ENCODE measurements around the gene EIF3A.

The EIF3A gene

GRCh38 chr10:119090026-119090795 lies 9.6 kb upstream of the EIF3A start:
- TF ChIP-seq TARDBP (IDR thresholded peaks at IDR 0.05), result no peak
- no peak for TF ChIP-seq SP1 (IDR thresholded peaks at IDR 0.05)
- TF ChIP-seq SUZ12 (IDR thresholded peaks at IDR 0.05), result no peak
- CTCF ChIA-PET, result no interaction called here
- POLR2A ChIA-PET, result interaction anchor here (0.9 to 1.9 kb wide), 3 partner anchors 10 to 14 kb away, joined by 3 to 5 read pairs (median 5); partner anchors contain the start of genes DENND10 and EIF3A
- no peak for DNase-seq (ENCODE audit: extremely low spot score)

- TF ChIP-seq SUZ12 (IDR thresholded peaks at IDR 0.05) (no peak), FOXA1 (IDR thresholded peaks at IDR 0.05) (no peak), BHLHE40 (IDR thresholded peaks at IDR 0.05; ENCODE audit: borderline replicate concordance) (no peak), ARNT (IDR thresholded peaks at IDR 0.05) (no peak), CTBP1 (IDR thresholded peaks at IDR 0.05; ENCODE audit: borderline replicate concordance) (no peak), LEF1 (IDR thresholded peaks at IDR 0.05; ENCODE audit: borderline replicate concordance) (no peak), HDGF (IDR thresholded peaks at IDR 0.05; ENCODE audit: borderline replicate concordance) (no peak), FOXM1 (IDR thresholded peaks at IDR 0.05; ENCODE audit: borderline replicate concordance) (no peak), SP1 (IDR thresholded peaks at IDR 0.05) (no peak), PKNOX1 (IDR thresholded peaks at IDR 0.05) (no peak), L3MBTL2 (conservative IDR thresholded peaks at IDR 0.05) (no peak), ELF4 (IDR thresholded peaks at IDR 0.05) (no peak), ZNF384 (IDR thresholded peaks at IDR 0.05) (no peak), FOXK2 (IDR thresholded peaks at IDR 0.05) (no peak), TARDBP (IDR thresholded peaks at IDR 0.05) (no peak)
- CTCF ChIA-PET, result no interaction called here
These were observed 6.8 kb upstream of the EIF3A start for GRCh38 chr10:119087271-119087882.

GRCh38 chr10:119084896-119085295 lies 4.3 kb upstream of the EIF3A start:
- CTCF ChIA-PET, result interaction anchor here (1.2 kb wide), 1 partner anchor 115 kb away, joined by 3 read pairs; no protein-coding TSS in a partner anchor
- DNase-seq (ENCODE audit: extremely low spot score), result no peak
- POLR2A ChIA-PET, result interaction anchor here (1.1 kb wide), 1 partner anchor 19 kb away, joined by 3 read pairs; the partner anchor contains the start of gene DENND10
- no peak for TF ChIP-seq ZNF384 (IDR thresholded peaks at IDR 0.05)
- TF ChIP-seq FOXA1 (IDR thresholded peaks at IDR 0.05), result no peak
- TF ChIP-seq SUZ12 (IDR thresholded peaks at IDR 0.05), result no peak
- no peak for TF ChIP-seq SP1 (IDR thresholded peaks at IDR 0.05)
- TF ChIP-seq TARDBP (IDR thresholded peaks at IDR 0.05), result no peak
- no peak for TF ChIP-seq LEF1 (IDR thresholded peaks at IDR 0.05; ENCODE audit: borderline replicate concordance)
- no peak for TF ChIP-seq ARNT (IDR thresholded peaks at IDR 0.05)

More at GRCh38 chr10:119087271-119087882, 6.8 kb upstream of the EIF3A start:
- no peak for DNase-seq (ENCODE audit: extremely low spot score)
- POLR2A ChIA-PET, result no interaction called here

- POLR2A ChIA-PET, result interaction anchor here (0.6 to 1.6 kb wide), 6 partner anchors 10 to 88 kb away, joined by 3 to 9 read pairs (median 4); partner anchors contain the start of gene DENND10
- CTCF ChIA-PET, result no interaction called here
- TF ChIP-seq ELF4 (IDR thresholded peaks at IDR 0.05) (no peak), FOXM1 (IDR thresholded peaks at IDR 0.05; ENCODE audit: borderline replicate concordance) (no peak), LEF1 (IDR thresholded peaks at IDR 0.05; ENCODE audit: borderline replicate concordance) (no peak), CTBP1 (IDR thresholded peaks at IDR 0.05; ENCODE audit: borderline replicate concordance) (no peak), SUZ12 (IDR thresholded peaks at IDR 0.05) (no peak), ZNF384 (IDR thresholded peaks at IDR 0.05) (no peak), ARNT (IDR thresholded peaks at IDR 0.05) (no peak), L3MBTL2 (conservative IDR thresholded peaks at IDR 0.05) (no peak), SP1 (IDR thresholded peaks at IDR 0.05) (no peak), FOXK2 (IDR thresholded peaks at IDR 0.05) (no peak), TARDBP (IDR thresholded peaks at IDR 0.05) (no peak), NFRKB (IDR thresholded peaks at IDR 0.05) (no peak)
- DNase-seq (ENCODE audit: extremely low spot score), result peak; percentile 71
These were observed 757 bp downstream of the EIF3A start for GRCh38 chr10:119079599-119080520.

GRCh38 chr10:119078422-119079179 lies 2.0 kb downstream of the EIF3A start:
- CTCF ChIA-PET, result no interaction called here
- TF ChIP-seq PKNOX1 (IDR thresholded peaks at IDR 0.05) (no peak), SP1 (IDR thresholded peaks at IDR 0.05) (no peak), SUZ12 (IDR thresholded peaks at IDR 0.05) (no peak)
- POLR2A ChIA-PET, result no interaction called here
- DNase-seq (ENCODE audit: extremely low spot score), result no peak

- TF ChIP-seq SUZ12 (IDR thresholded peaks at IDR 0.05) (no peak), TARDBP (IDR thresholded peaks at IDR 0.05) (no peak), SP1 (IDR thresholded peaks at IDR 0.05) (no peak), PKNOX1 (IDR thresholded peaks at IDR 0.05) (no peak), ZNF384 (IDR thresholded peaks at IDR 0.05) (no peak), FOXA1 (IDR thresholded peaks at IDR 0.05) (no peak), L3MBTL2 (conservative IDR thresholded peaks at IDR 0.05) (no peak), LEF1 (IDR thresholded peaks at IDR 0.05; ENCODE audit: borderline replicate concordance) (no peak), NFRKB (IDR thresholded peaks at IDR 0.05) (no peak), ELF4 (IDR thresholded peaks at IDR 0.05) (no peak), HDGF (IDR thresholded peaks at IDR 0.05; ENCODE audit: borderline replicate concordance) (no peak), ARNT (IDR thresholded peaks at IDR 0.05) (no peak), FOXK2 (IDR thresholded peaks at IDR 0.05) (no peak), FOXM1 (IDR thresholded peaks at IDR 0.05; ENCODE audit: borderline replicate concordance) (no peak), BHLHE40 (IDR thresholded peaks at IDR 0.05; ENCODE audit: borderline replicate concordance) (no peak), CTBP1 (IDR thresholded peaks at IDR 0.05; ENCODE audit: borderline replicate concordance) (no peak)
- POLR2A ChIA-PET, result no interaction called here
- CTCF ChIA-PET, result interaction anchor here (0.5 kb wide), 1 partner anchor 33 kb away, joined by 3 read pairs; no protein-coding TSS in a partner anchor
- DNase-seq (ENCODE audit: extremely low spot score), result no peak
These were observed 7.0 kb downstream of the EIF3A start for GRCh38 chr10:119073584-119073983.
